Activated CD8-positive, alpha-beta memory T cell treated with anti-CD3 and anti-CD28 coated beads, Interleukin-2, amount 50 U/mL, for 4 hours (primary cell): Measurements from ENCODE around the gene IP6K3.

Experiments
- DNase-seq: peaks from one replicate; pipeline ENCODE4 v3.0.0-alpha.2; 2020

Gene IP6K3

GRCh38 chr6:33738879-33739278, 7.8 kb downstream of the IP6K3 start:
- no peak for DNase-seq

- no peak for DNase-seq
Observed at GRCh38 chr6:33738153-33738552, 8.6 kb downstream of the IP6K3 start.

- no peak for DNase-seq
Observed at GRCh38 chr6:33737267-33738026, 9.3 kb downstream of the IP6K3 start.

- DNase-seq: no peak
Observed at GRCh38 chr6:33735216-33735615, 11.5 kb downstream of the IP6K3 start.

GRCh38 chr6:33733709-33734007, 13.0 kb downstream of the IP6K3 start:
- DNase-seq: no peak

- DNase-seq: no peak
Observed at GRCh38 chr6:33732817-33733708, 13.6 kb downstream of the IP6K3 start.

- no peak for DNase-seq
Observed at GRCh38 chr6:33732385-33732784, 14.3 kb downstream of the IP6K3 start.

GRCh38 chr6:33731751-33732282, 14.9 kb downstream of the IP6K3 start:
- DNase-seq: no peak

GRCh38 chr6:33731035-33731434, 15.7 kb downstream of the IP6K3 start:
- no peak for DNase-seq

- no peak for DNase-seq
Observed at GRCh38 chr6:33730611-33731010, 16.1 kb downstream of the IP6K3 start.

GRCh38 chr6:33729059-33729458, 17.6 kb downstream of the IP6K3 start:
- DNase-seq: no peak

GRCh38 chr6:33728438-33728837, 18.3 kb downstream of the IP6K3 start:
- no peak for DNase-seq

- no peak for DNase-seq
Observed at GRCh38 chr6:33727932-33728331, 18.8 kb downstream of the IP6K3 start.

GRCh38 chr6:33727126-33727525, 19.6 kb downstream of the IP6K3 start:
- no peak for DNase-seq

- DNase-seq: no peak
Observed at GRCh38 chr6:33726696-33727095, 20.0 kb downstream of the IP6K3 start.

GRCh38 chr6:33725891-33726673, 20.6 kb downstream of the IP6K3 start:
- DNase-seq: no peak

GRCh38 chr6:33725222-33725621, 21.5 kb downstream of the IP6K3 start:
- no peak for DNase-seq

- DNase-seq: no peak
Observed at GRCh38 chr6:33724102-33725023, 22.3 kb downstream of the IP6K3 start.

- DNase-seq: no peak
Observed at GRCh38 chr6:33723371-33724085, 23.2 kb downstream of the IP6K3 start.

GRCh38 chr6:33722103-33722623, 24.5 kb downstream of the IP6K3 start:
- DNase-seq: no peak

GRCh38 chr6:33721508-33721907, 25.2 kb downstream of the IP6K3 start:
- DNase-seq: no peak
